Measurements from ENCODE around the gene NFKBIB. TPM values are rescaled to one million over a fixed set of nuclear protein-coding genes. Genes with fewer than 3 reads are reported as not detected.

NFKBIB gene
- total RNA-seq, 1 donor from 2014 or later, result 20.0 TPM

- DNase-seq (ENCODE audit: low spot score), result no peak
Observed at GRCh38 chr19:38958301-38958700, 58.5 kb downstream of the NFKBIB start.

Other genes starting within 250 kb of the NFKBIB start
- gene CAPN12, start 155.5 kb upstream of the NFKBIB start, total RNA-seq, result 27.6 TPM
- gene LGALS7, start 126.5 kb upstream of the NFKBIB start, total RNA-seq, result not detected
- not detected for gene LGALS7B, start 110.8 kb upstream of the NFKBIB start, total RNA-seq
- gene LGALS4, start 87.0 kb upstream of the NFKBIB start, total RNA-seq, result 9.2 TPM
- 175 TPM for gene ECH1, start 68.2 kb upstream of the NFKBIB start, total RNA-seq
- 295 TPM for gene HNRNPL, start 50.0 kb upstream of the NFKBIB start, total RNA-seq
- gene RINL, start 21.7 kb upstream of the NFKBIB start, total RNA-seq, result 14.1 TPM
- gene SIRT2, start 351 bp upstream of the NFKBIB start, total RNA-seq, result 31.8 TPM
- 0.99 TPM for gene CCER2, start 12.2 kb downstream of the NFKBIB start, total RNA-seq
- gene SARS2, start 30.8 kb downstream of the NFKBIB start, total RNA-seq, result 44.0 TPM
- gene MRPS12, start 31.0 kb downstream of the NFKBIB start, total RNA-seq, result 43.0 TPM
- 14.9 TPM for gene FBXO17, start 75.8 kb downstream of the NFKBIB start, total RNA-seq
- 48.0 TPM for gene FBXO27, start 132.6 kb downstream of the NFKBIB start, total RNA-seq
- 1.8 TPM for gene ACP7, start 184.4 kb downstream of the NFKBIB start, total RNA-seq
- gene PAK4, start 225.8 kb downstream of the NFKBIB start, total RNA-seq, result 88.2 TPM

All from ureter (tissue), 1 donor.